Parathyroid adenoma (tissue), 2 donors: Measurements from ENCODE around the gene C16orf96.

Source experiments
- H2AFZ ChIP-seq: fragments of 300-600 bp; sonication (generic); one replicate; pipeline ENCODE4 v1.7.0; 2017; ENCODE audit warnings: antibody characterized with exemption, mild to moderate bottlenecking
- H3K27ac ChIP-seq: fragments of 300-600 bp; sonication (generic); one replicate; pipeline ENCODE4 v1.7.0; 2017
- H3K27me3 ChIP-seq: fragments of 300-600 bp; sonication (generic); one replicate; pipeline ENCODE4 v1.7.0; 2017; ENCODE audit warnings: low read length; ENCODE audit not compliant: control insufficient read depth, insufficient read depth
- H3K36me3 ChIP-seq: fragments of 300-600 bp; sonication (generic); one replicate; pipeline ENCODE4 v1.7.0; 2017; ENCODE audit warnings: low read length; ENCODE audit not compliant: control insufficient read depth, insufficient read depth
- H3K4me1 ChIP-seq: fragments of 300-600 bp; sonication (generic); one replicate; pipeline ENCODE4 v1.7.0; 2017; ENCODE audit warnings: control low read depth
- H3K4me2 ChIP-seq: fragments of 300-600 bp; sonication (generic); one replicate; pipeline ENCODE4 v1.7.0; 2017; ENCODE audit warnings: low read length
- H3K4me3 ChIP-seq: fragments of 300-600 bp; sonication (generic); one replicate; pipeline ENCODE4 v1.7.0; 2017; ENCODE audit warnings: low read depth, low read length
- H3K79me2 ChIP-seq: fragments of 300-600 bp; sonication (generic); one replicate; pipeline ENCODE4 v1.7.0; 2017; ENCODE audit warnings: control low read depth
- H3K9ac ChIP-seq: fragments of 300-600 bp; sonication (generic); one replicate; pipeline ENCODE4 v1.7.0; 2017; ENCODE audit warnings: mild to moderate bottlenecking
- H3K9me3 ChIP-seq: fragments of 300-600 bp; sonication (generic); one replicate; pipeline ENCODE4 v1.7.0; 2017; ENCODE audit warnings: low read length; ENCODE audit not compliant: control insufficient read depth
- TF ChIP-seq, protein P1 (sequence below): fragments of 300-600 bp; sonication (generic); IDR thresholded peaks from one replicate; pipeline ENCODE4 v1.7.0; 2017; ENCODE audit warnings: antibody characterized with exemption, mild to moderate bottlenecking
- donor health status: primary hyperparathyroidism.

Gene C16orf96

GRCh38 chr16:4534151-4534790 is 21.9 kb upstream of the C16orf96 start:
- no peaks in the 10 kb centered on the region for H3K9me3 ChIP-seq

DNA sequence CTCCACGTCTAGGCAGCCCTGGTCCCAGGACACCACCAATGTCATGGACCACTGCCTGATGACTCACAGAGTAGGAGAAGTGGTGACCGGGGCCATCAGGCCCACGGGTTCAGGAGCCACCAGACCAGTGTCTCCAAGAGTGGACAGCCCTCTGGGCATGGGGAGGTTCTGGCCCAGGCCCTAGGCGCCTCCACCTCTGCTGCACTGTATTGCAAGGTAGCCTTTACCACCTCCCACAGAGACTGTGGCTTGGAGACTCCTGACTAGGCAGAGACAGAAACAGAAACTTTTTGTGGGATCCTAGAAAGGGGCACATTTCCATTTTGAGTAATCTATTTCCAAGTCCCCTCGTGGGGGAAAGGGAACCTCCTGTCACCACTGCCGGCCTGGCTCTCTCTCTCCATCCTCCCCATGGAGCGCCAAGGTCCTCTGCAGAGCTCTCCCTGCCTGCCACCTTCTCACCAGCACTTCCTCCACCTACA is 20.5 kb upstream of the C16orf96 start:
- no peak overlapping the region for H3K4me3 ChIP-seq
- H3K4me1 ChIP-seq, result peaks cover 7% of the 10 kb centered on the region
- no peaks in the 10 kb centered on the region for H3K27me3 ChIP-seq
- TF ChIP-seq, protein P1, sequence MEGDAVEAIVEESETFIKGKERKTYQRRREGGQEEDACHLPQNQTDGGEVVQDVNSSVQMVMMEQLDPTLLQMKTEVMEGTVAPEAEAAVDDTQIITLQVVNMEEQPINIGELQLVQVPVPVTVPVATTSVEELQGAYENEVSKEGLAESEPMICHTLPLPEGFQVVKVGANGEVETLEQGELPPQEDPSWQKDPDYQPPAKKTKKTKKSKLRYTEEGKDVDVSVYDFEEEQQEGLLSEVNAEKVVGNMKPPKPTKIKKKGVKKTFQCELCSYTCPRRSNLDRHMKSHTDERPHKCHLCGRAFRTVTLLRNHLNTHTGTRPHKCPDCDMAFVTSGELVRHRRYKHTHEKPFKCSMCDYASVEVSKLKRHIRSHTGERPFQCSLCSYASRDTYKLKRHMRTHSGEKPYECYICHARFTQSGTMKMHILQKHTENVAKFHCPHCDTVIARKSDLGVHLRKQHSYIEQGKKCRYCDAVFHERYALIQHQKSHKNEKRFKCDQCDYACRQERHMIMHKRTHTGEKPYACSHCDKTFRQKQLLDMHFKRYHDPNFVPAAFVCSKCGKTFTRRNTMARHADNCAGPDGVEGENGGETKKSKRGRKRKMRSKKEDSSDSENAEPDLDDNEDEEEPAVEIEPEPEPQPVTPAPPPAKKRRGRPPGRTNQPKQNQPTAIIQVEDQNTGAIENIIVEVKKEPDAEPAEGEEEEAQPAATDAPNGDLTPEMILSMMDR, result no peak
- no peaks in the 10 kb centered on the region for H3K9me3 ChIP-seq
- no peak overlapping the region for H3K9ac ChIP-seq
- no peak overlapping the region for H3K27ac ChIP-seq
- H3K4me2 ChIP-seq, result no peak overlapping the region
- H2AFZ ChIP-seq, result no peak overlapping the region
- no peaks in the 10 kb centered on the region for H3K36me3 ChIP-seq
- H3K79me2 ChIP-seq, result peaks cover 2% of the 10 kb centered on the region

More at GRCh38 chr16:4534151-4534790, 21.9 kb upstream of the C16orf96 start:
- Histone ChIP-seq H3K27me3 (no peaks in the 10 kb centered on the region), H3K4me1 (peaks cover 7% of the 10 kb centered on the region), H3K79me2 (peaks cover 2% of the 10 kb centered on the region), H3K27ac (no peak overlapping the region), H3K36me3 (no peaks in the 10 kb centered on the region), H3K4me2 (no peak overlapping the region), H3K4me3 (no peak overlapping the region), H2AFZ (no peak overlapping the region), H3K9ac (no peak overlapping the region)
- TF ChIP-seq, protein P1, result no peak

DNA sequence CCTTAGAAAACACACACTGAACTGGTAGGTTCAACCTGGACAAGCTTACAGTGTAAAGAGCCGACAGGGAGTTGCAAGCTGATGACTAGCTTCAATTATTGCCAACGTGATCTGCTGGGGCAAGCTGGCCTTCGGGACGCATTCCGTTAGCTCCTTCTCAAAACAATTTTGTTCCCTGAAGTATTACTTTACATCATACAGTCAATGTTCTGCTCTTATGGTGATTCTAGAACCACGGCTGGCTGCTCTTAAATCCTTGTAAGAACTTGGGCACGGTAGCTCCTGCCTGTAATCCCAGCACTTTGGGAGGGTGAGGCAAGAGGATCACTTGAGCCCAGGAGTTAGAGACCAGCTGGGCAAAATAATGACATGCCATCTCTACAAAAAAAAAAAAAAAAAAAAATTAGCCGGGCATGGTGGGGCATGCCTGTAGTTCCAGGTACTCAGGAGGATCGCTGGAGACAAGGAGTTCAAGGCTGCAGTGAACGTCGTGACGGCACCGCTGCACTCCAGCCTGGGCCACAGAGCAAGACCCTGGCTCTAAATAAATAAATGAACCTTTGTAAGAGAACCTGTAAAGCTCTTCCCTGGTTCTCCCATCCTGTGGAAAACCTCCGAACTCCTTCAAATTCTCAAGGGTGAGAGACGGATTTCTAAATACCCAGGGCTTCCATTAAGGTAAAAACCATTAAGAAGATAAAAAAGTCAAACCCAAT is 19.6 kb upstream of the C16orf96 start:
- TF ChIP-seq, protein P1, result no peak
- no peaks in the 10 kb centered on the region for H3K9me3 ChIP-seq
- no peak overlapping the region for H3K27ac ChIP-seq
- H2AFZ ChIP-seq, result no peak overlapping the region
- peaks cover 2% of the 10 kb centered on the region for H3K79me2 ChIP-seq
- H3K4me1 ChIP-seq, result peaks cover 7% of the 10 kb centered on the region
- H3K36me3 ChIP-seq, result no peaks in the 10 kb centered on the region
- H3K4me3 ChIP-seq, result no peak overlapping the region
- H3K9ac ChIP-seq, result no peak overlapping the region
- H3K4me2 ChIP-seq, result no peak overlapping the region
- H3K27me3 ChIP-seq, result no peaks in the 10 kb centered on the region

- Histone ChIP-seq H3K4me3 (peak overlapping the region; percentile 78), H3K27me3 (no peaks in the 10 kb centered on the region), H3K9ac (peak overlapping the region; percentile 47), H3K27ac (peak overlapping the region; percentile 73), H3K36me3 (no peaks in the 10 kb centered on the region), H3K4me1 (peaks cover 7% of the 10 kb centered on the region), H3K4me2 (peak overlapping the region; percentile 70), H3K9me3 (no peaks in the 10 kb centered on the region), H3K79me2 (peaks cover 2% of the 10 kb centered on the region), H2AFZ (peak overlapping the region; percentile 96)
- TF ChIP-seq, protein P1, result no peak
Measured at GRCh38 chr16:4537376-4538343, 18.5 kb upstream of the C16orf96 start.
